Gastrocnemius medialis (tissue), 4 donors: ENCODE results near the gene INPP5A.

Source experiments
- POLR2A ChIP-seq, 2 donors: fragments of 450-650 bp; IDR thresholded peaks; one replicate each; pipeline ENCODE4 v1.6.1; 2017; ENCODE audit warnings: antibody characterized with exemption in 2 of 2, mild to moderate bottlenecking in 2 of 2, moderate library complexity in 2 of 2
- TF ChIP-seq, protein P1 (sequence below), 5 experiments: fragments of 450-650 bp in 3 of 5; fragments of 200-600 bp in 2 of 5; sonication (generic) in 2 of 5; IDR thresholded peaks in 4 of 5; conservative IDR thresholded peaks in 1 of 5; 1 replicate in 4 of 5; 2 replicates in 1 of 5; pipeline ENCODE4 v1.5.1; 2016 to 2019; ENCODE audit warnings: antibody characterized with exemption in 5 of 5, mild to moderate bottlenecking in 3 of 5, moderate library complexity in 3 of 5

DNA sequence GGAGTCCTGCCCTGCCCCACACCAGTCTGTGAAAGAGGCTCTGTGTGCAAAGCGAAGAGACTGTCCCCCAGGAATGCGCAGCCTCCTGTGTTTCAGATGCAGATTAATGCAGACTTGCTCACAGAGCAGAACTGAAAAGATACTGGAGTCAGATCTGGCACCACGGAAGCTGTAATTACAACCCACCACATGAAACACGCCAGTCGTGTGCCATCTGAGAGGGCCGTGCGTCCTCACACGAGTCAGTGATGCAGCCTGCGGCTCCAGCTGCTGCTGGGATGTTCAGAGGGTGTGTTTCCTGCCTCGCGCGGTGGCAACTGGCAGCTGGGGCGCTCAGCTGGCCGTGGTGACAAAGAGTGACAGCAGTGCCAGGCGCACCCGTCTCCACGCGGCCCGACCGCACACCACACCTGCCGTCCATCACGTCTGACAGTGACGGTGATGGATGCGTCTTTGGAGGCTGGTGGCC is 198.4 kb downstream of the INPP5A start:
- TF ChIP-seq, protein P1, sequence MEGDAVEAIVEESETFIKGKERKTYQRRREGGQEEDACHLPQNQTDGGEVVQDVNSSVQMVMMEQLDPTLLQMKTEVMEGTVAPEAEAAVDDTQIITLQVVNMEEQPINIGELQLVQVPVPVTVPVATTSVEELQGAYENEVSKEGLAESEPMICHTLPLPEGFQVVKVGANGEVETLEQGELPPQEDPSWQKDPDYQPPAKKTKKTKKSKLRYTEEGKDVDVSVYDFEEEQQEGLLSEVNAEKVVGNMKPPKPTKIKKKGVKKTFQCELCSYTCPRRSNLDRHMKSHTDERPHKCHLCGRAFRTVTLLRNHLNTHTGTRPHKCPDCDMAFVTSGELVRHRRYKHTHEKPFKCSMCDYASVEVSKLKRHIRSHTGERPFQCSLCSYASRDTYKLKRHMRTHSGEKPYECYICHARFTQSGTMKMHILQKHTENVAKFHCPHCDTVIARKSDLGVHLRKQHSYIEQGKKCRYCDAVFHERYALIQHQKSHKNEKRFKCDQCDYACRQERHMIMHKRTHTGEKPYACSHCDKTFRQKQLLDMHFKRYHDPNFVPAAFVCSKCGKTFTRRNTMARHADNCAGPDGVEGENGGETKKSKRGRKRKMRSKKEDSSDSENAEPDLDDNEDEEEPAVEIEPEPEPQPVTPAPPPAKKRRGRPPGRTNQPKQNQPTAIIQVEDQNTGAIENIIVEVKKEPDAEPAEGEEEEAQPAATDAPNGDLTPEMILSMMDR (IDR thresholded peaks at IDR 0.05 in 4 of 5, conservative IDR thresholded peaks at IDR 0.05 in 1 of 5) = no peak
- no peak for TF ChIP-seq POLR2A (IDR thresholded peaks at IDR 0.05)
